Measurements from ENCODE around the gene STEAP4.
"Not testable (repeated sequence)": the region's sequence is repeated elsewhere in the genome, so short reads cannot be mapped to it uniquely, and the experiment has no call there.

STEAP4 gene

GRCh38 chr7:88312061-88312663 lies 5.5 kb upstream of the STEAP4 start:
- DNase-seq = no peak

DNA sequence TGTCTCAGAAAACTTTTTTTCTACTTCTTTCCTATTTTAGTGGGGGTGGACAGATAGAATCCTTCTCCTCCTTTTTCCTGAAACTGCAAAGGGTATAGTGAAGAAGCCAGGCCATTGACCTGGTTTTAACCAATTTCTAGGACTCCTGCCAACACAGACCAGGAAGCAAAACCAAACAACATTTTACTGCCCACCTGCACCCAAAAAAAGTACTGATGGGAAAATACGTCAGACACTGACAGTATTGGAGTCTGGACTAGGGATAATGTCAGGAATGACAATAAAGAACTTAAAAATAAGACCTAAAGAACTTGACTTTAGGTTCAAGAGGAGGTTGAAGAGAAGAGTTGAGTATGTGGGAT lies 5.0 kb upstream of the STEAP4 start:
- DNase-seq = no peak

DNA sequence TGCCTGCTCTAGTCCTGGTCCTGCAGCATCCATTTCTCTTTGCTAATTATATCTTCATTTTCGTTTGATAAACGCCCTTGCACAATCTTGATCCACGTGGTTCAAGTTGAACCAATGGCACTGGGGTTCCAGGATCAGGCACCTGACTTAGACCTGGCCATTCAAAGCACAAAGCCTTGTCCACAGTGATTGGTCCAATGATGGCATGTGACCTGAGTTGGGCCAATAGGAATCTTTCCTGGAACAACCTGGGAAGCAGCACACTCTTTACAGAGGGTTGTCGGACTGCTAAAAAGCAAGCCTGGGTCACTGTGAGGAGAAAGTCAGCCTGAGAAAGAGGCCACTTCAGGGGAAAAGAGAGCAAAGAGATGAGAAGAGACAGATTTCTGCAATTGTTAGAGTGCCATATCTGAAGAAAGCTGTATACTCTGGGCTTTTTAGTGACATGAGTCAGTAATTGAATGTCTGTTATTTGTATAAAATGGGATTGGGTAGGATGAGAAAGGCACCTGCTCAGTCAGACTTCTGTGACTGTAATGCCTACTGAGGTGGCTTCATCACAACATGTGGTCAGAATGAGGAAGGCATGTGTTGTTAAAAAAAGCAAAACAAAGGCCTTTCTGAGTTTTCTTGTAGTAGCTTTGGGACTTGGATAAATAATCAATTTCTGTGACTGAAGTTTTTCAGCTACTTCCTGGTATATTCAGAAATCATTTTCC lies 4.4 kb upstream of the STEAP4 start:
- DNase-seq = no peak

DNA sequence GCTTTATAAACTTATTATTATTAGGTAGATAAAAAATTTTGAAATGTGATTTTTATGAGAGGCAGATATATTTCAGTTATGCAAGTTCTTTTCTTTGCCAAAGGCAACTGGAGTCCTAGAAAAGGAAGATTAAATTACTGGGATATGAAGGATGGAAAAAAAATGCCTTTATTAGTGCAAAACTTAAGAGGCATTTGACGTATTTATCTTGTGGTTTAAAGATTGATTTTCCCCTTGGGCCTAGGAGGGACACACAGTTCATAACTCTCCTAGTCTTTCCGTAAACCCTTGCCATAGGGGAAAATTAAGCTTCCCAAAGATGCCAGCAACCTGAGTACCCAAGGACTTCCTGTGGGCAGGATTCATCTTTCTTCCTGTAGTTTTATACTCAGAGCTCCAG lies 3.1 kb upstream of the STEAP4 start:
- DNase-seq = no peak

GRCh38 chr7:88307823-88308222 lies 1.1 kb upstream of the STEAP4 start:
- DNase-seq = no peak

GRCh38 chr7:88307412-88307811 lies 718 bp upstream of the STEAP4 start:
- DNase-seq = no peak

DNA sequence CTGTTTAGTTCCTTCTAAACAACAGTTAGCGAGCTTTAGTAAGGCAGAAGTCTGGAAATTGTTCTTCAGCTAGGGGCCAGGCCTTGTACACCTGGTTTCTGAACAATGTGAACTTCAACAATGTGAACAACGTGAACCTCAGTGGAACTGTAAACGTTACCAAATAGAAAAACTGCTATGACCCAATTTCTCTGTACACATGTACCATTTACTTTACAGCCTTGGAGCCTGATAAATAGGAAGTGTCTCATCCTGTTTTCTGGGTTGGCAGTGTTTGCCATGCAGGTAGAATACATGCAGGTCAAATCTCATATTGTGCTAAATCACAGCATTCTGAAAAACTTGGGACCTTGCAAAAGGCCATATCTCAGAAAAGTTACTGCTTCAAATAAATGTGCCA lies 1.6 kb downstream of the STEAP4 start:
- DNase-seq = no peak

DNA sequence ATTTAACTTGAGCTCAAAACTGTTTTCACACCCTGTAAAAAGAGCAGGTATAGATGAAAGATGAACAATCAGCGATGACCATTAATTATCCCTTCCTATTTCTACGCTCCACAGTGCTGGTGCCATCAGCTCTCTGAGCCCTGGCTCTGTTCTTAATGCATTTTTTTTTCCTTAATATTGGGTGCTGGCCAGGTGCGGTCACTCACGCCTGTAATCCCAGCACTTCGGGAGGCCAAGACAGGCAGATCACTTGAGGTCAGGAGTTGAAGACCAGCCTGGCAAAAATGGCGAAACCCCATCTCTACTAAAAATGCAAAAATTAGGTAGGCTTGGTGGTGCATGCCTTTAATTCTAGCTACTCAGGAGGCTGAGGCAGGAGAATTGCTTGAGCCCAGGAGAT lies 4.2 kb downstream of the STEAP4 start:
- no peak for DNase-seq

GRCh38 chr7:88301924-88302323 lies 4.8 kb downstream of the STEAP4 start:
- DNase-seq = no peak

GRCh38 chr7:88300401-88300945 lies 6.2 kb downstream of the STEAP4 start:
- DNase-seq = no peak

GRCh38 chr7:88299126-88299525 lies 7.6 kb downstream of the STEAP4 start:
- no peak for DNase-seq

DNA sequence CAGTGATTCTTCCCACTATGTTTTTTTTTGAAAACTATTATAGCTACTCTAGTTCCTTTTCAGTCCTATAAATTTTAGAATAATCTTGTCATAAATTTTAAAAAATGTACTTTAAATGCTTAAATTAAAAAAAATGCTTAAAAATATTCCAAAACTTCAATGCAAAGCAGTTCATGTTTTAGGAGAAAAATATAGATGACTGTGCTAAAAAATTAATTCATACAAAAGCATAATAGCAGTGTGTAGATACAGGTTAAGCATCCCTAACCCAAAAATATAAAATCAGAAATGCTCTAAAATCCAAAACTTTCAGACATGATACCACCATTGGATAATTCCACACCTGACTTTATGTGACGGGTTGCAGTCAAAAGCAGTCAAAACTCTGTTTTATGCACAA lies 12.8 kb downstream of the STEAP4 start:
- no peak for DNase-seq

GRCh38 chr7:88291398-88292173 lies 15.1 kb downstream of the STEAP4 start:
- DNase-seq = no peak

DNA sequence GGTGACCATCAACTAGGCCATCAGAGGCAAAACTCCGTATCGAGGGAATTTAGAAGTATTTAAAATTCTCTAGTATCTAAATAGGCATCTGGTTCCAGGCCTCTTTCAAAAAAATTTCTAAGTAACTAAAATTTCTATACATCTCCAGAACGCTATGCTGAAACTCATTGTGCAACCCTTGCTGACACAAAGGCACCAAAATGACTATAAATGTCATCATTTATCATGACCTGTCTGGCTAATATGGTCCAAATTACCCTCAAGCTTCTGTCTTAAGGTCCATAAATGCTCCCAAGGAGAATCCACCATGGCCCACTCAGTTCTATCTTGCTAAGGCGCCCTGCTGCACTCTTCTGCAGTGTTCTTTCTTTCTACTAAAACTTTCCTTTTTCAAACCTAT lies 16.2 kb downstream of the STEAP4 start:
- DNase-seq = no peak

DNA sequence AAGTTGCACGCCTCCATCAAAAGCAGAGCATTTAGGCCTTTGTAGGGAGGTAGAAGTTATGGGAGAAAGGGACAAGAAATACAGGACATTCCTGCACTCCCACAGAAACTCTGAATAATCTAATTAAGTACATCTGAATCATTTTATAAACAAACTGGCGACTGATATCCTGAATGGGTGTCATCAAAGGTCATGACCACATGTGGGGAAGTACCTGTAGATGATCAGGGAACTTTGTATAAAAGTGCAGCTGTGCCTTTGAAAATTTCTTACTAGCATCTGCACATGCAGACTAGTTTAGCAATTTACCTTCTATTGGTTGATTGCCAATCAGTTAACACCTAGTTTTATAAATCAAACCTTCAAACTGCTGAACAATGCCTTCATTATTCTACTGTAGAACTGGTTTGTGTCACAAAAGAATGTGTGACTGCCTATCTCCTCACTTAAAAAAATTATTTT lies 17.1 kb downstream of the STEAP4 start:
- no peak for DNase-seq

DNA sequence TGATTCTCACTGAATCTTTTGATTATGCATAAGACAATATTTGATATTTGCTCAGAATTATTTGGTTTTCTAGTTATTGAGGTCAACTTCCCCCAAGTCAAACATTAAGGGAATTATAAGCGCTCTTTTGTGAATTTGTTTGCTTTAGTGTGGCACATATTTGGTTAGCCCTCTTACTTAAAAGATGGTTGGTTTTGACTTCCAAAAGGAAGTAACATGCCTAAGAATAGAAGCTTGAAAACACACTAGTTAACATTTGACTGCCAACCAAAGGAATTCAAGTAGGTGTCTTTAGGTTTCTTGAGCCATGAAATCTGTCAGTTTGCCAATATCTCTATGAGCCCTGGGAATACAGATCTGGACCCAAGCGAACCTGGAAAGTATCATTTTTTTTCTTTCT lies 24.9 kb downstream of the STEAP4 start:
- no peak for DNase-seq

- no peak for DNase-seq
Observed at GRCh38 chr7:88280801-88281200, 25.9 kb downstream of the STEAP4 start.

- DNase-seq = no peak
Observed at GRCh38 chr7:88279323-88279722, 27.4 kb downstream of the STEAP4 start.

DNA sequence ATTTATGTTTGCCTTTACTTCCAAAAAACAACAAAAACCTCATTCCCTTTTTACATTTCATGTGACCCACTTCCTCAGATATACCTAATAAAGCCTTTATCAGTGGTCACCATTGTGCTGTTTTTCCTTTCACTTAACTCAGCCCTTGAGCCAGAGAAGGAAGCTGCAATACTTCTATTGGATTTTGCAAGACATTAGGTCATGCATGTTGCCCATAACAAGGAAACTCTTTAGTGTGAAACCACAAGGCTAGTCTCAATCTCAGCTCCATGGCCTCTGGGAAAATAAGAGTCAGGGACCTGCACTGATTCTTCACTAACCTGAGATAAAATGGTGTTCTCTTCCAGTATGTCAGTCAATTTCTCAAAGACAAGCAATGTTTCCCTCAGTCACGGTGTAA lies 27.8 kb downstream of the STEAP4 start:
- DNase-seq = no peak

- DNase-seq = no peak
Observed at GRCh38 chr7:88276605-88277153, 30.0 kb downstream of the STEAP4 start.

DNA sequence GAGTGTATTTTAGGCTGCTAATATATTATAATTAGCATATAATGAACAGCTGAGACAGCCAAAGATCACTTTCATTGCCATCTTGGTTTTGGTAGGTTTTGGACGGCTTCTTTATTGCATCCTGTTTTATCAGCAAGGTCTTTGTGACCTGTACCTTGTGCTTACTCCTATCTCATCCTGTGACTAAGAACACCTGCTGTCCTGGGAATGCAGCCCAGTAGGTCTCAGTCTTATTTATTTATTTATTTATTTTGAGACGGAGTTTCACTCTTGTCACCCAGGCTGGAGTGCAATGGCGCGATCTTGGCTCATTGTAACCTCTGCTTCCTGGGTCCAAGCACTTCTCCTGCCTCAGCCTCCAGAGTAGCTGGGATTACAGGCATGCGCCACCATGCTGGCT lies 31.8 kb downstream of the STEAP4 start:
- DNase-seq = not testable (repeated sequence)

DNA sequence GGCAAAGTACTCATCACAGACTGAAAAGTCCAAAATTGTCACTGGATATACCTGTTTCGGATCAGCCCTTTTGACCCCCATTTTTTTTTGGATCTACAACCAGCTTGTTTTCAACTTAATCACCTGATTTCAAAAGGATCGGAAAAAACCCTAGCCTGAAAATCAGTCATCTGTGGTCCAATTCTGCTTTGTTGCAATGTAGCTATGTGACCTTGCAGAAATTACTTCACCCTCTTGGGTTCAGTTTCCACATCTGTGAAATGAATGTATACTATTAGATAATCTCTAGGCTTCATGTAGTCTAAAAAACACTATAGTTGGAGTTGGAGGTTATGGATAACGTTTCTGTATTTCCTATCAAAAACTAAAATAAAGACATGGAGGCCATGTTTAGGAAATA lies 37.1 kb downstream of the STEAP4 start:
- no peak for DNase-seq

GRCh38 chr7:88268858-88269257 lies 37.8 kb downstream of the STEAP4 start:
- DNase-seq = no peak

GRCh38 chr7:88268051-88268450 lies 38.6 kb downstream of the STEAP4 start:
- DNase-seq = no peak
